CD14-positive monocyte (primary cell): ENCODE data around the gene MCRIP2. TPM values are rescaled to one million over a fixed set of nuclear protein-coding genes. Genes with fewer than 3 reads are reported as not detected.

Experiments used
- DNase-seq, 3 donors: peaks; one replicate each; pipeline ENCODE4 v3.0.0-alpha.2; 2011 to 2022
- H2AFZ ChIP-seq: 2 replicates; pipeline ENCODE4 v1.6.0; 2012; ENCODE audit warnings: mild to moderate bottlenecking, low read depth, low read length, inconsistent platforms; ENCODE audit not compliant: insufficient read depth, poor library complexity, severe bottlenecking
- H3K27ac ChIP-seq, 2 donors: 1 replicate in 1 of 2; 2 replicates in 1 of 2; pipeline ENCODE4 v1.5.1; 2012 to 2013; ENCODE audit warnings: low read length in 2 of 2, control low read depth in 1 of 2, inconsistent platforms in 1 of 2, low read depth in 1 of 2, mild to moderate bottlenecking in 1 of 2
- H3K27me3 ChIP-seq, 2 donors: one replicate each; pipeline versions ENCODE4 v1.6.0 to v1.6.1; 2011 to 2013; ENCODE audit warnings: low read length in 2 of 2; ENCODE audit not compliant: control insufficient read depth in 2 of 2, insufficient read depth in 2 of 2
- H3K36me3 ChIP-seq, 2 donors: replicated peaks in 1 of 2; 1 replicate in 1 of 2; 2 replicates in 1 of 2; pipeline versions ENCODE4 v1.5.1 to v1.6.1; 2012 to 2013; ENCODE audit warnings: low read length in 2 of 2, control low read depth in 1 of 2, inconsistent platforms in 1 of 2, mild to moderate bottlenecking in 1 of 2; ENCODE audit not compliant: insufficient read depth in 2 of 2, control insufficient read depth in 1 of 2
- H3K4me1 ChIP-seq, 2 donors: 1 replicate in 1 of 2; 2 replicates in 1 of 2; pipeline versions ENCODE4 v1.5.1 to v1.6.1; 2012 to 2013; ENCODE audit warnings: low read length in 2 of 2, control low read depth in 1 of 2, inconsistent platforms in 1 of 2, mild to moderate bottlenecking in 1 of 2, moderate library complexity in 1 of 2; ENCODE audit not compliant: insufficient read depth in 2 of 2, control insufficient read depth in 1 of 2
- H3K4me2 ChIP-seq: replicated peaks from 2 replicates; pipeline ENCODE3; 2012; ENCODE audit warnings: low read length, moderate library complexity, mild to moderate bottlenecking; ENCODE audit not compliant: poor library complexity, severe bottlenecking; ENCODE audit errors: extremely low read depth
- H3K4me3 ChIP-seq, 3 experiments: fragments of 200-600 bp in 1 of 3; sonication (generic) in 1 of 3; replicated peaks in 1 of 3; 1 replicate in 2 of 3; 2 replicates in 1 of 3; pipeline ENCODE4 v1.5.1; 2011 to 2013; ENCODE audit warnings: low read length in 3 of 3, mild to moderate bottlenecking in 3 of 3, control low read depth in 2 of 3, low read depth in 2 of 3, inconsistent platforms in 1 of 3, moderate library complexity in 1 of 3
- H3K79me2 ChIP-seq: 2 replicates; pipeline ENCODE4 v1.6.0; 2012; ENCODE audit warnings: mild to moderate bottlenecking, control low read depth, inconsistent platforms, low read length, moderate library complexity; ENCODE audit not compliant: insufficient read depth
- H3K9ac ChIP-seq: 2 replicates; pipeline ENCODE4 v1.6.0; 2017; ENCODE audit warnings: low read length, mild to moderate bottlenecking; ENCODE audit not compliant: insufficient read depth, poor library complexity, severe bottlenecking
- H3K9me3 ChIP-seq, 2 donors: replicated peaks in 1 of 2; 1 replicate in 1 of 2; 2 replicates in 1 of 2; pipeline versions ENCODE4 v1.5.1 to v1.6.1; 2012 to 2013; ENCODE audit warnings: low read length in 2 of 2, control low read depth in 1 of 2; ENCODE audit not compliant: control insufficient read depth in 1 of 2, insufficient read depth in 1 of 2
- H4K20me1 ChIP-seq: 2 replicates; pipeline ENCODE4 v1.6.0; 2012; ENCODE audit warnings: mild to moderate bottlenecking, low read length, control low read depth, moderate library complexity; ENCODE audit not compliant: insufficient read depth
- H3K27ac Mint-ChIP-seq, 7 donors: one replicate each; pipeline ENCODE4 v1.8.0; 2020; ENCODE audit warnings: mild to moderate bottlenecking in 7 of 7, mixed read lengths in 7 of 7, moderate library complexity in 6 of 7, inconsistent platforms in 2 of 7
- H3K27me3 Mint-ChIP-seq, 3 donors: one replicate each; pipeline ENCODE4 v1.8.0; 2021 to 2022; ENCODE audit warnings: low read depth in 3 of 3, mild to moderate bottlenecking in 3 of 3, mixed read lengths in 3 of 3, moderate library complexity in 3 of 3, inconsistent platforms in 1 of 3
- H3K36me3 Mint-ChIP-seq, 2 donors: one replicate each; pipeline ENCODE4 v1.8.0; 2020; ENCODE audit warnings: mixed read lengths in 2 of 2, inconsistent platforms in 1 of 2, mild to moderate bottlenecking in 1 of 2
- H3K4me1 Mint-ChIP-seq: one replicate; pipeline ENCODE4 v1.8.0; 2020; ENCODE audit warnings: mild to moderate bottlenecking, mixed read lengths
- H3K4me3 Mint-ChIP-seq, 2 donors: one replicate each; pipeline ENCODE4 v1.8.0; 2020; ENCODE audit warnings: mild to moderate bottlenecking in 2 of 2, mixed read lengths in 2 of 2, moderate library complexity in 1 of 2
- H3K9me3 Mint-ChIP-seq, 7 donors: one replicate each; pipeline ENCODE4 v1.8.0; 2020 to 2022; ENCODE audit warnings: mixed read lengths in 7 of 7, mild to moderate bottlenecking in 6 of 7, moderate library complexity in 6 of 7, inconsistent platforms in 2 of 7
- WGBS: methylation state at CpG from one replicate; pipeline ENCODE4 v1.1.5; 2013; ENCODE audit warnings: missing lambda C conversion rate; ENCODE audit not compliant: insufficient coverage; 5-methylcytosine and 5-hydroxymethylcytosine counted together
- intact Hi-C, 2 donors: fragments of 100-400 bp; cut with micrococcal nuclease; formaldehyde crosslinking; loops; one replicate each; pipeline versions ENCODE4 v1.15.0 to v1.15.1; 2023
- polyA minus RNA-seq: library from RNA; depleted of rRNA, polyadenylated mRNA; stranded (reverse); fragments of >200 nt; gene quantifications from 2 replicates; pipeline ENCODE4 v1.2.3, GENCODE V29; 2012
- polyA plus RNA-seq, 3 donors: library from polyadenylated mRNA; depleted of rRNA in 1 of 3; unstranded in 2 of 3; stranded (reverse) in 1 of 3; fragments of 300-500 nt in 2 of 3; fragments of >200 nt in 1 of 3; fragmentation: Illumina TruSeq in 2 of 3; gene quantifications; 1 replicate in 2 of 3; 2 replicates in 1 of 3; pipeline ENCODE4 v1.2.3, GENCODE V29; 2012 to 2021
- total RNA-seq, 12 experiments: library from RNA in 1 of 12; stranded (reverse) in 1 of 12; fragments of 120-200 nt in 1 of 12; gene quantifications; one replicate each; pipeline ENCODE4 v1.2.4 and lab custom pipeline; 2013 to 2026; ENCODE audit warnings: mixed read lengths in 6 of 12, inconsistent platforms in 1 of 12
- TF ChIP-seq, protein P1 (sequence below): fragments of 200-600 bp; IDR thresholded peaks from one replicate; pipeline ENCODE4 v1.8.0; 2022; ENCODE audit warnings: antibody characterized with exemption, mild to moderate bottlenecking

Gene MCRIP2, protein sequence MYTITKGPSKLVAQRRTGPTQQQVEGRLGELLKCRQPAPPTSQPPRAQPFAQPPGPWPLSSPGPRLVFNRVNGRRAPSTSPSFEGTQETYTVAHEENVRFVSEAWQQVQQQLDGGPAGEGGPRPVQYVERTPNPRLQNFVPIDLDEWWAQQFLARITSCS
- 24.9 TPM for total RNA-seq (2013)
- 10 to 100 TPM; 23.7 to 65.6 (median 42.1) TPM for polyA plus RNA-seq
- 12.5 and 24.2 TPM in 2 replicates for polyA minus RNA-seq
- 2.8 to 21.0 (median 15.8) reads per million in 11 experiments for total RNA-seq (lab: John Stamatoyannopoulos, UW)

GRCh38 chr16:641326-642188 is at the start of gene MCRIP2:
MCRIP2 (plus strand) TSS chr16:641828; CDS start chr16:641992, 164 bp downstream.
- peak within 1 kb of the TSS; percentile 84 to 86 for H3K27ac ChIP-seq
- H3K27me3 ChIP-seq: no peaks in the 10 kb centered on the region
- peaks cover 5 to 7% of the 10 kb centered on the region in 2 donors for H3K36me3 Mint-ChIP-seq
- peaks cover 32% of the 10 kb centered on the region for H3K4me1 Mint-ChIP-seq
- peaks cover 0 to 3% (median 0%) of the 10 kb centered on the region in 3 donors for H3K27me3 Mint-ChIP-seq
- H3K79me2 ChIP-seq: peaks cover 26% of the 10 kb centered on the region
- peak within 1 kb of the TSS; percentile 77 for H3K4me2 ChIP-seq
- under 1% methylated on average over 78 of the region's 81 CpGs for WGBS
- peak within 1 kb of the TSS; percentile 93 for H2AFZ ChIP-seq
- peaks cover 32% of the 10 kb centered on the region for H4K20me1 ChIP-seq
- peak within 1 kb of the TSS; percentile 73 to 87 for H3K4me3 Mint-ChIP-seq
- no peaks in the 10 kb centered on the region for H3K36me3 ChIP-seq
- H3K4me3 ChIP-seq: peak within 1 kb of the TSS; percentile 45 to 78 (median 57)
- TF ChIP-seq, protein P1, sequence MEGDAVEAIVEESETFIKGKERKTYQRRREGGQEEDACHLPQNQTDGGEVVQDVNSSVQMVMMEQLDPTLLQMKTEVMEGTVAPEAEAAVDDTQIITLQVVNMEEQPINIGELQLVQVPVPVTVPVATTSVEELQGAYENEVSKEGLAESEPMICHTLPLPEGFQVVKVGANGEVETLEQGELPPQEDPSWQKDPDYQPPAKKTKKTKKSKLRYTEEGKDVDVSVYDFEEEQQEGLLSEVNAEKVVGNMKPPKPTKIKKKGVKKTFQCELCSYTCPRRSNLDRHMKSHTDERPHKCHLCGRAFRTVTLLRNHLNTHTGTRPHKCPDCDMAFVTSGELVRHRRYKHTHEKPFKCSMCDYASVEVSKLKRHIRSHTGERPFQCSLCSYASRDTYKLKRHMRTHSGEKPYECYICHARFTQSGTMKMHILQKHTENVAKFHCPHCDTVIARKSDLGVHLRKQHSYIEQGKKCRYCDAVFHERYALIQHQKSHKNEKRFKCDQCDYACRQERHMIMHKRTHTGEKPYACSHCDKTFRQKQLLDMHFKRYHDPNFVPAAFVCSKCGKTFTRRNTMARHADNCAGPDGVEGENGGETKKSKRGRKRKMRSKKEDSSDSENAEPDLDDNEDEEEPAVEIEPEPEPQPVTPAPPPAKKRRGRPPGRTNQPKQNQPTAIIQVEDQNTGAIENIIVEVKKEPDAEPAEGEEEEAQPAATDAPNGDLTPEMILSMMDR: no peak
- H3K9ac ChIP-seq: peak within 1 kb of the TSS; percentile 81
- H3K9me3 Mint-ChIP-seq: peaks cover 0 to 2% (median 0%) of the 10 kb centered on the region in 7 donors
- H3K9me3 ChIP-seq: no peaks in the 10 kb centered on the region
- intact Hi-C loops: no loop called here
- H3K4me1 ChIP-seq: peaks cover 36 to 52% of the 10 kb centered on the region in 2 donors
- peak within 1 kb of the TSS; percentile 77 to 93 (median 90) for H3K27ac Mint-ChIP-seq
- DNase-seq: peak; percentile 61 to 69 (median 66)

DNA sequence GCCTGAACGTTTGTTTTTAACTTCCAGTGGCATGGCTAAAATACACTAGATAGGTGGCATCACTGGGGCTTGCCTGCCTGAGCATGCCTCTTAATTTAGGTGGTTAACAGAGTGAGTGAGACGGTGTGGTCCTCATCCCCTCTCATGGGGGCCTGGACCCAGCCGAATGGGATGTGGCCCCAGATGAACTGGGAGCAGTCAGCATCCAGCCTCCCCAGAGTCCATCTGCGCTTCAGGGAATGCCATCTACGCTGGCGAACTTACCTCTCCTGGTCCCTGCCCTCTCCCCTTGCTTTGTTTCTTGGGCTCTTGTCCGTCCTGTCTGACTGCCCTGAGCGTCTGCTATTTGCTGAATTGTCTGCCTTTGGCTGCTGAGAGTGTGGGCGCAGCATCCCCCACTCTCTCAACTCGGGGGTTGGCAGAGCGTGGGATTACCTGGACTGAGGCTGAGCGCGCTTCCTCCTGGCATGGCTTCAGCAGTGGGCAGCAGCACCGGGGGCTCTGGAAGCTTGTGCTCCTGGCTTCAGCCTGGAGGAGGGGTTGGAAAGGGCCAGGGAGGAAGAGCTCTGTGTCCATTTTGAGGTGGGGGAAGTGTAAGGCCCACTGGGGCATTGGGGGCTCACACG is 49.6 kb upstream of the MCRIP2 start:
- WGBS: 73% methylated on average over 14 of the region's 15 CpGs
- peaks cover 82% of the 10 kb centered on the region for H3K79me2 ChIP-seq
- peaks cover 77 to 85% of the 10 kb centered on the region in 2 donors for H3K4me1 ChIP-seq
- peaks cover 0 to 3% (median 0%) of the 10 kb centered on the region in 7 donors for H3K9me3 Mint-ChIP-seq
- no peaks in the 10 kb centered on the region for H3K27me3 ChIP-seq
- H3K4me3 Mint-ChIP-seq: peak overlapping the region; percentile 87 to 95
- peaks cover 15 to 19% of the 10 kb centered on the region in 2 donors for H3K36me3 Mint-ChIP-seq
- intact Hi-C loops: no loop called here
- no peak for DNase-seq
- peak overlapping the region; percentile 30 for H3K9ac ChIP-seq
- peak overlapping the region in 2 of 3 experiments; percentile 17 to 92 for H3K4me3 ChIP-seq
- TF ChIP-seq, protein P1: no peak
- peak overlapping the region; percentile 81 to 83 for H3K27ac ChIP-seq
- H3K4me1 Mint-ChIP-seq: peaks cover 74% of the 10 kb centered on the region
- H2AFZ ChIP-seq: no peak overlapping the region
- peak overlapping the region; percentile 82 to 96 (median 93) for H3K27ac Mint-ChIP-seq
- H3K27me3 Mint-ChIP-seq: peaks cover 0 to 4% (median 2%) of the 10 kb centered on the region in 3 donors
- H3K9me3 ChIP-seq: no peaks in the 10 kb centered on the region
- H4K20me1 ChIP-seq: peaks cover 42% of the 10 kb centered on the region
- H3K4me2 ChIP-seq: peak overlapping the region; percentile 87
- H3K36me3 ChIP-seq: peaks cover 0 to 7% of the 10 kb centered on the region in 2 donors
